Ovary (tissue), 3 donors: ENCODE data around the gene PCSK5.

Experiments
- EP300 ChIP-seq: sonication (generic); formaldehyde crosslinking; IDR thresholded peaks from one replicate; pipeline ENCODE4 v1.6.1; 2017; ENCODE audit warnings: antibody characterized with exemption
- POLR2A ChIP-seq: fragments of 450-650 bp; IDR thresholded peaks from one replicate; pipeline ENCODE4 v1.6.1; 2017; ENCODE audit warnings: antibody characterized with exemption, mild to moderate bottlenecking, moderate library complexity
- TF ChIP-seq, protein P1 (sequence below), 3 donors: fragments of 450-650 bp in 2 of 3; fragments of 200-600 bp in 1 of 3; IDR thresholded peaks; one replicate each; pipeline versions ENCODE4 v1.5.1 to v1.8.0; 2016 to 2022; ENCODE audit warnings: antibody characterized with exemption in 3 of 3, mild to moderate bottlenecking in 1 of 3
- donor health status: DM: no; HTN: no; CAD: no.

DNA sequence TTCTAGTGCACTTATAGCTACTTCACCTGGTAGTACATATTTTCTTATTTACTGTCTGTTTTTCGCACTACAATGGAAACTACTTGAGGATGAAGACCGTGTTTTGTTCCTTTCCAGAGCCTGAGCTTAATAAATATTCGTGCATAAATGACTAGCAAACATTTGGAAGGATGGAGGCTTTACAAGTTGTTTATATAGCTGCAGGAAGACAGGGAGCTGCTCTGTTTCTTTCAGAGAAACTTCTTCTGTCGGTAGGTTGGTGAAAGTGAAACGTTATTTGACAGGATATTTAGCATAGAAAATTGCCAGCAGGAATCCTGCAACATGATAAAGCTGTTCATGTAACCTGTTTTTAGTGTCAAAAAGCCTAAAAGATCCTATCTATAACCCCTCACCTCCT lies 210.6 kb downstream of the PCSK5 start:
- TF ChIP-seq, protein P1, sequence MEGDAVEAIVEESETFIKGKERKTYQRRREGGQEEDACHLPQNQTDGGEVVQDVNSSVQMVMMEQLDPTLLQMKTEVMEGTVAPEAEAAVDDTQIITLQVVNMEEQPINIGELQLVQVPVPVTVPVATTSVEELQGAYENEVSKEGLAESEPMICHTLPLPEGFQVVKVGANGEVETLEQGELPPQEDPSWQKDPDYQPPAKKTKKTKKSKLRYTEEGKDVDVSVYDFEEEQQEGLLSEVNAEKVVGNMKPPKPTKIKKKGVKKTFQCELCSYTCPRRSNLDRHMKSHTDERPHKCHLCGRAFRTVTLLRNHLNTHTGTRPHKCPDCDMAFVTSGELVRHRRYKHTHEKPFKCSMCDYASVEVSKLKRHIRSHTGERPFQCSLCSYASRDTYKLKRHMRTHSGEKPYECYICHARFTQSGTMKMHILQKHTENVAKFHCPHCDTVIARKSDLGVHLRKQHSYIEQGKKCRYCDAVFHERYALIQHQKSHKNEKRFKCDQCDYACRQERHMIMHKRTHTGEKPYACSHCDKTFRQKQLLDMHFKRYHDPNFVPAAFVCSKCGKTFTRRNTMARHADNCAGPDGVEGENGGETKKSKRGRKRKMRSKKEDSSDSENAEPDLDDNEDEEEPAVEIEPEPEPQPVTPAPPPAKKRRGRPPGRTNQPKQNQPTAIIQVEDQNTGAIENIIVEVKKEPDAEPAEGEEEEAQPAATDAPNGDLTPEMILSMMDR (IDR thresholded peaks at IDR 0.05) = no peak
- TF ChIP-seq POLR2A (no peak), EP300 (no peak)
